ENCODE measurements around the gene PGM3. TPM values are rescaled to one million over a fixed set of nuclear protein-coding genes. Genes with fewer than 3 reads are reported as not detected.

Gene PGM3
- total RNA-seq, 1 experiment from 2014 or later = 97.0 TPM

- Histone ChIP-seq H3K36me3 (ENCODE audit: control insufficient read depth, insufficient read depth, low read length) (no peaks in the 10 kb centered on the region), H3K27me3 (replicated peaks; ENCODE audit: control insufficient read depth, insufficient read depth, low read length) (no peaks in the 10 kb centered on the region), H3K9me3 (no peaks in the 10 kb centered on the region), H3K4me1 (peaks cover 21% of the 10 kb centered on the region; the same call in 1 of the 2 replicates), H3K4me3 (ENCODE audit: low read depth, low read length) (no peak overlapping the region)
- no peak for DNase-seq
- intact Hi-C loops (cut with micrococcal nuclease; ENCODE audit: unreplicated experiment) = no loop called here
- no TSS peak for BruUV-seq (replicated peaks)
- no peaks in the 10 kb centered on the region for H3K27me3 Mint-ChIP-seq (ENCODE audit: insufficient read depth, unreplicated experiment)
- TF ChIP-seq, protein P1, sequence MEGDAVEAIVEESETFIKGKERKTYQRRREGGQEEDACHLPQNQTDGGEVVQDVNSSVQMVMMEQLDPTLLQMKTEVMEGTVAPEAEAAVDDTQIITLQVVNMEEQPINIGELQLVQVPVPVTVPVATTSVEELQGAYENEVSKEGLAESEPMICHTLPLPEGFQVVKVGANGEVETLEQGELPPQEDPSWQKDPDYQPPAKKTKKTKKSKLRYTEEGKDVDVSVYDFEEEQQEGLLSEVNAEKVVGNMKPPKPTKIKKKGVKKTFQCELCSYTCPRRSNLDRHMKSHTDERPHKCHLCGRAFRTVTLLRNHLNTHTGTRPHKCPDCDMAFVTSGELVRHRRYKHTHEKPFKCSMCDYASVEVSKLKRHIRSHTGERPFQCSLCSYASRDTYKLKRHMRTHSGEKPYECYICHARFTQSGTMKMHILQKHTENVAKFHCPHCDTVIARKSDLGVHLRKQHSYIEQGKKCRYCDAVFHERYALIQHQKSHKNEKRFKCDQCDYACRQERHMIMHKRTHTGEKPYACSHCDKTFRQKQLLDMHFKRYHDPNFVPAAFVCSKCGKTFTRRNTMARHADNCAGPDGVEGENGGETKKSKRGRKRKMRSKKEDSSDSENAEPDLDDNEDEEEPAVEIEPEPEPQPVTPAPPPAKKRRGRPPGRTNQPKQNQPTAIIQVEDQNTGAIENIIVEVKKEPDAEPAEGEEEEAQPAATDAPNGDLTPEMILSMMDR (IDR thresholded peaks at IDR 0.05; ENCODE audit: insufficient read depth in 1 of 2, low read depth in 1 of 2, low read length in 1 of 2, severe bottlenecking in 1 of 2, unreplicated experiment in 1 of 2) = no peak
- CTCF ChIA-PET = no interaction called here
- H3K9me3 Mint-ChIP-seq (ENCODE audit: unreplicated experiment) = no peaks in the 10 kb centered on the region
- H3K4me1 Mint-ChIP-seq (ENCODE audit: low read depth, unreplicated experiment) = peaks cover 10% of the 10 kb centered on the region
- POLR2A ChIA-PET = no interaction called here
- H3K27ac Mint-ChIP-seq (ENCODE audit: unreplicated experiment) = no peak overlapping the region
- no peak overlapping the region for H3K4me3 Mint-ChIP-seq (ENCODE audit: unreplicated experiment)
- H3K36me3 Mint-ChIP-seq (ENCODE audit: insufficient read depth, unreplicated experiment) = peaks cover 61% of the 10 kb centered on the region
These were observed 33.5 kb upstream of the PGM3 start for GRCh38 chr6:83226517-83226916.

- BruUV-seq (replicated peaks) = no TSS peak
- Histone ChIP-seq H3K9me3 (no peaks in the 10 kb centered on the region), H3K4me1 (peaks cover 32% of the 10 kb centered on the region), H3K36me3 (ENCODE audit: control insufficient read depth, insufficient read depth, low read length) (no peaks in the 10 kb centered on the region; the same call in 1 of the 2 replicates), H3K4me3 (ENCODE audit: low read depth, low read length) (no peak overlapping the region), H3K27me3 (replicated peaks; ENCODE audit: control insufficient read depth, insufficient read depth, low read length) (no peaks in the 10 kb centered on the region)
- POLR2A ChIA-PET = interaction anchor here (1.1 kb wide), 1 partner anchor 291 kb away, joined by 3 read pairs; the partner anchor contains the start of gene PRSS35
- intact Hi-C loops (cut with micrococcal nuclease; ENCODE audit: unreplicated experiment) = loop anchor here (1.0 to 5.0 kb wide), 4 partner anchors 60 to 315 kb away; no protein-coding TSS in a partner anchor
- CTCF ChIA-PET = interaction anchor here (0.6 to 1.9 kb wide), 3 partner anchors 290 to 314 kb away, joined by 3 to 11 read pairs (median 3); partner anchors contain the start of gene PRSS35
- no peak for DNase-seq
- TF ChIP-seq, protein P1 (IDR thresholded peaks at IDR 0.05; ENCODE audit: insufficient read depth in 1 of 2, low read depth in 1 of 2, low read length in 1 of 2, severe bottlenecking in 1 of 2, unreplicated experiment in 1 of 2) = peak in 1 of 2 experiments; percentile 28
- H3K4me3 Mint-ChIP-seq (ENCODE audit: unreplicated experiment) = peak overlapping the region; percentile 3
- no peaks in the 10 kb centered on the region for H3K27me3 Mint-ChIP-seq (ENCODE audit: insufficient read depth, unreplicated experiment)
- peaks cover 15% of the 10 kb centered on the region for H3K4me1 Mint-ChIP-seq (ENCODE audit: low read depth, unreplicated experiment)
- peaks cover 85% of the 10 kb centered on the region for H3K36me3 Mint-ChIP-seq (ENCODE audit: insufficient read depth, unreplicated experiment)
- no peaks in the 10 kb centered on the region for H3K9me3 Mint-ChIP-seq (ENCODE audit: unreplicated experiment)
- H3K27ac Mint-ChIP-seq (ENCODE audit: unreplicated experiment) = peak overlapping the region; percentile 5
These were observed 28.9 kb upstream of the PGM3 start for GRCh38 chr6:83221889-83222479.

GRCh38 chr6:83221276-83221675 lies 28.2 kb upstream of the PGM3 start:
- Mint-ChIP-seq H3K27ac (ENCODE audit: unreplicated experiment) (peak overlapping the region; percentile 5), H3K27me3 (ENCODE audit: insufficient read depth, unreplicated experiment) (no peaks in the 10 kb centered on the region), H3K4me3 (ENCODE audit: unreplicated experiment) (peak overlapping the region; percentile 3), H3K9me3 (ENCODE audit: unreplicated experiment) (no peaks in the 10 kb centered on the region), H3K4me1 (ENCODE audit: low read depth, unreplicated experiment) (peaks cover 15% of the 10 kb centered on the region), H3K36me3 (ENCODE audit: insufficient read depth, unreplicated experiment) (peaks cover 86% of the 10 kb centered on the region)
- intact Hi-C loops (cut with micrococcal nuclease; ENCODE audit: unreplicated experiment) = loop anchor here (5.0 kb wide), 2 partner anchors 61 to 316 kb away; no protein-coding TSS in a partner anchor
- Histone ChIP-seq H3K4me3 (ENCODE audit: low read depth, low read length) (no peak overlapping the region), H3K9me3 (no peaks in the 10 kb centered on the region), H3K36me3 (ENCODE audit: control insufficient read depth, insufficient read depth, low read length) (no peaks in the 10 kb centered on the region; the same call in 1 of the 2 replicates), H3K27me3 (replicated peaks; ENCODE audit: control insufficient read depth, insufficient read depth, low read length) (no peaks in the 10 kb centered on the region), H3K4me1 (peaks cover 32% of the 10 kb centered on the region)
- POLR2A ChIA-PET = interaction anchor here (0.6 to 1.1 kb wide), 2 partner anchors 66 to 292 kb away, joined by 3 to 5 read pairs; partner anchors contain the start of gene PRSS35
- DNase-seq = peak in 1 of 2 experiments; percentile 42
- CTCF ChIA-PET = interaction anchor here (0.5 to 1.9 kb wide), 2 partner anchors 295 to 315 kb away, joined by 5 to 11 read pairs; no protein-coding TSS in a partner anchor
- BruUV-seq (replicated peaks) = no TSS peak
- TF ChIP-seq, protein P1 (IDR thresholded peaks at IDR 0.05; ENCODE audit: insufficient read depth in 1 of 2, low read depth in 1 of 2, low read length in 1 of 2, severe bottlenecking in 1 of 2, unreplicated experiment in 1 of 2) = no peak
